Naive B cell (primary cell): ENCODE measurements around the gene LMO7. TPM values are rescaled to one million over a fixed set of nuclear protein-coding genes. Genes with fewer than 3 reads are reported as not detected.
"Not testable (repeated sequence)": the region's sequence is repeated elsewhere in the genome, so short reads cannot be mapped to it uniquely, and the experiment has no call there.

Experiments
- ATAC-seq, 2 donors: fragments of 150-1000 bp; cut with Tn5 transposase; 2 replicates each; pipeline ENCODE4 v1.10.0; 2021; ENCODE audit warnings: low read depth in 2 of 2, mild to moderate bottlenecking in 2 of 2, moderate library complexity in 2 of 2
- DNase-seq: peaks from one replicate; pipeline ENCODE4 v3.0.0; 2022
- H3K27ac Mint-ChIP-seq, 6 donors: one replicate each; pipeline ENCODE4 v1.8.0; 2020 to 2022; ENCODE audit warnings: mild to moderate bottlenecking in 6 of 6, mixed read lengths in 6 of 6, moderate library complexity in 5 of 6, inconsistent platforms in 2 of 6
- H3K27me3 Mint-ChIP-seq, 3 donors: one replicate each; pipeline ENCODE4 v1.8.0; 2021 to 2022; ENCODE audit warnings: mixed read lengths in 3 of 3, mild to moderate bottlenecking in 1 of 3
- H3K36me3 Mint-ChIP-seq, 2 donors: one replicate each; pipeline ENCODE4 v1.8.0; 2020 to 2022; ENCODE audit warnings: mixed read lengths in 2 of 2, inconsistent platforms in 1 of 2, mild to moderate bottlenecking in 1 of 2
- H3K4me1 Mint-ChIP-seq, 3 donors: one replicate each; pipeline ENCODE4 v1.8.0; 2020 to 2022; ENCODE audit warnings: mixed read lengths in 3 of 3, inconsistent platforms in 1 of 3, mild to moderate bottlenecking in 1 of 3, moderate library complexity in 1 of 3
- H3K4me3 Mint-ChIP-seq, 8 donors: one replicate each; pipeline ENCODE4 v1.8.0; 2020 to 2022; ENCODE audit warnings: mild to moderate bottlenecking in 8 of 8, mixed read lengths in 8 of 8, moderate library complexity in 8 of 8, inconsistent platforms in 2 of 8
- H3K9me3 Mint-ChIP-seq, 7 donors: one replicate each; pipeline ENCODE4 v1.8.0; 2020 to 2022; ENCODE audit warnings: mixed read lengths in 7 of 7, mild to moderate bottlenecking in 5 of 7, inconsistent platforms in 2 of 7, moderate library complexity in 1 of 7
- polyA plus RNA-seq, 6 donors: library from polyadenylated mRNA; unstranded; fragments of 300-500 nt; fragmentation: Illumina TruSeq; gene quantifications; one replicate each; pipeline ENCODE4 v1.2.3, GENCODE V29; 2021; ENCODE audit warnings: low read depth in 6 of 6

LMO7 gene
- polyA plus RNA-seq, 6 donors from 2014 or later: 6.8 to 9.6 (median 9.4) TPM; not detected in 1

- ATAC-seq: no peak
- Mint-ChIP-seq H3K9me3 (peaks cover 0 to 3% (median 0%) of the 10 kb centered on the region in 7 donors), H3K27ac (peak overlapping the region in 1 of 6 donors; percentile 3), H3K4me1 (peaks cover 0 to 11% (median 4%) of the 10 kb centered on the region in 3 donors), H3K4me3 (no peak overlapping the region), H3K27me3 (no peaks in the 10 kb centered on the region), H3K36me3 (peaks cover 6 to 9% of the 10 kb centered on the region in 2 donors)
- DNase-seq: no peak
These were observed 20.4 kb downstream of the LMO7 start for GRCh38 chr13:75656425-75656989.

DNA sequence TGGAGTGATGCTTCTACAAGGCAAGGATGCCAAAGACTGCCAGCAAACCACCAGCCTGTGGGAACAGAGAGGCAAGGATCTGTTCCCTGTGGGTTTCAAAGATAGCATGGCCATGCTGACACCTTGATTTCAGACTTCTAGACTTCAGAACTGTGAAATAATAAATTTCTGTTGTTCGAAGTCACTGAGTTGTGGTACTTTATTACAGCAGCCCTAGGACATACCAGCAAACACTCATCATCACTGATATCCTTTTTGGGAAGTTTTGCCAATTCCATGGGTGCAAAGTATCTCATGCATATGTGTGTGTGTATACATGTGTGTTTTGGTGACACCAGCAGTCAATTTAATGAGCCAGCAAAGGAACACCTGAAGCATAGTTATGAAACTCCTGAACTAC, 21.0 kb downstream of the LMO7 start:
- no peak overlapping the region for H3K27ac Mint-ChIP-seq
- no peaks in the 10 kb centered on the region for H3K27me3 Mint-ChIP-seq
- H3K4me3 Mint-ChIP-seq: no peak overlapping the region
- peaks cover 6 to 9% of the 10 kb centered on the region in 2 donors for H3K36me3 Mint-ChIP-seq
- ATAC-seq: no peak
- no peak for DNase-seq
- H3K9me3 Mint-ChIP-seq: peaks cover 0 to 3% (median 0%) of the 10 kb centered on the region in 7 donors
- peaks cover 0 to 8% (median 4%) of the 10 kb centered on the region in 3 donors for H3K4me1 Mint-ChIP-seq

DNA sequence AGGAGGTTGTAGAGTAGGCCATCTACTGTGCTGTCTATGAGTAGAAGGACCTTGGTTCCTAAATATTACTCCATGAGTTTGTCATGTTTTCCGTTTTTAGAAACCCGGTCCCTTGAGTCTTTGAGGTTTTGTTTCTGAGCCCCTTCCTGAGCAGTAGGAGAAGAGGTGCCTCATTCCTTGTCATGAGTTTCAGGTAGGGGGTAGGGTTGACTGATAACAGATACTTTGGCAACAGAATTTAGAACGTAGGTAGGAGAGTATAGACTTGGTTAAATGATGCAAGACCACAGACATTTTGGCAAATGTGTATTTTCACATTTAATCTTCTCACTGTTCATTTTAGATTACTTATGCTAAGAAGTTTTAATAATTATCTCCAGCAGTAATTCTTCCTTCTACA, 24.6 kb downstream of the LMO7 start:
- Mint-ChIP-seq H3K36me3 (peaks cover 9 to 13% of the 10 kb centered on the region in 2 donors), H3K27me3 (no peaks in the 10 kb centered on the region), H3K9me3 (peaks cover 0 to 4% (median 2%) of the 10 kb centered on the region in 7 donors), H3K27ac (no peak overlapping the region), H3K4me1 (peaks cover 0 to 5% (median 0%) of the 10 kb centered on the region in 3 donors), H3K4me3 (no peak overlapping the region)
- DNase-seq (no peak), ATAC-seq (no peak)

DNA sequence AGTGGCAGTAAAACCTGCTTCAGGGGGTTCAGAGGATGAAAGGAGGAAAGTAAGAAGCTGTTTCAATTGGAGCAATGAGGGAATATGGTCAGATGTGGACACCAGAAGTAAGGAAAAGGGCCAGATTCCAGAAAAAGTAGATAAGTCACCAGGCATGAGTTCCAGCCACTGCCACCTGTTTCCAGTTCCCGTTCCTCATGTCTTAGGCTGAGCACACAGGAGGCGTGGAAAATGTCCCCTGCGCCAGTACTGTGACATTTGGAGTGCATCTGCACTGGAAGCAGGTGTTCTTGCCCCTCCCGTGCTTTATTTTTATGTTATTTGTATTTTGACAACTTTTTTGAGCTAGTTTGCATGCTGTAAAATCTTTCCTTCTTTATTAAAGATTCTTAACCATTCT, 25.3 kb downstream of the LMO7 start:
- H3K36me3 Mint-ChIP-seq: peaks cover 9 to 13% of the 10 kb centered on the region in 2 donors

DNA sequence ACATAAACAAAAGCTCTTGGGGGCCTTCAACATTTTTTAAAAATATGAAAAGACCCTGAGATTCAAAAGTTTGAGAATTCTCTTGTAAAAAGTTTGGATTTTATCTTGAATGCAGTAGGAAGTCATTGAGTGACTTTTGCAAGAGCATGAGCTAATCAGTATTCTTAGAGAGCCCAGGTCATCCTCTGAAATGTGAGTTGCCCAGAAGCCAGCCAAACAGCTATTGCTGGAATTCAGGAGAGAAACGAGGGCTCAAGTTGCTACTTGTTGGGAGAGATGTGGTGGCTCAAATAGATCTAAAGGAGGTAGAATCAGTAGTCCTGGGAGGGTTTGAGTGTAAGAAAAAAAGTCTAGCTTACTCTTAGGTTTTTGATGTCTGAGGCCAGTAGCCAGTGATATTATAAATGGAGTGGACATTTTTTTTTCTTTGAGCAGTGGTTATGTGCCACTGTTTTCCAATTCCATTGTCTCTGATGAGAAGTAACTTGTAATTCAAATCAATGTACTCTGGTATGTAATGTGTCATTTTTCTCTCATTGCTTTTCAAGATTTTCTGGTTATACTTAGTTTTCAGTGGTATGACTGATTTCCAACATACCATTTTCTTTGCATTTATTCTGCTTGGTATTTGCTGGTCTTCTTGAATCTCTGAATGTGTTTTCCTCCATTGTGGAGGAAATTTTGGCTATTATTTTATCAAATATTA, 30.7 kb downstream of the LMO7 start:
- Mint-ChIP-seq H3K9me3 (peaks cover 0 to 4% (median 0%) of the 10 kb centered on the region in 7 donors), H3K4me3 (no peak overlapping the region), H3K27ac (no peak overlapping the region), H3K27me3 (no peaks in the 10 kb centered on the region), H3K36me3 (peaks cover 0 to 13% of the 10 kb centered on the region in 2 donors), H3K4me1 (peaks cover 0 to 3% (median 0%) of the 10 kb centered on the region in 3 donors)
- ATAC-seq (no peak), DNase-seq (no peak)

More for the DNA sequence above, 25.3 kb downstream of the LMO7 start:
- H3K27me3 Mint-ChIP-seq: no peaks in the 10 kb centered on the region
- H3K27ac Mint-ChIP-seq: no peak overlapping the region
- DNase-seq (no peak), ATAC-seq (no peak)
- H3K4me1 Mint-ChIP-seq: peaks cover 0 to 5% (median 0%) of the 10 kb centered on the region in 3 donors
- peaks cover 0 to 4% (median 2%) of the 10 kb centered on the region in 7 donors for H3K9me3 Mint-ChIP-seq
- H3K4me3 Mint-ChIP-seq: no peak overlapping the region

DNA sequence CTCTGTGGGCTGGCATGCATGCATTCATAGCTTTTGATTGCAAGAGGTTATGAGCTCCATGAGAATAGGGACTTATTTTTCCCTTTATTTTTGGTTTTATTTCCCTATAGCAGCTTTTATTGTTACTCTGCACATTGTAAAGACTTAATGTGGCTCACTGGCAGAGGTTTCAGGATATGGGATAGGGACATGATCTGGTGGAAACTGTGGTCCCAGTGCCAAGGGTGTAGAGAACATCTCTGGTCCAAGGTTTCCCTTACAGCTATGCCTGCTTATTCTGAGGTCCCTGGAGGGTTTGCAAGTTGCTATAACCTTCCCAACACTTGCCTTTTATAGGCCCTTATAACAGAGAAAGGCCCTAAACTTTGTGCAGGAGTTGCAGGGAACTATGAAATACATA, 33.6 kb downstream of the LMO7 start:
- DNase-seq (no peak), ATAC-seq (no peak)
- Mint-ChIP-seq H3K27ac (no peak overlapping the region), H3K27me3 (no peaks in the 10 kb centered on the region), H3K4me1 (peaks cover 0 to 3% (median 0%) of the 10 kb centered on the region in 3 donors), H3K9me3 (no peaks in the 10 kb centered on the region), H3K4me3 (no peak overlapping the region), H3K36me3 (peaks cover 0 to 13% of the 10 kb centered on the region in 2 donors)

- H3K9me3 Mint-ChIP-seq: no peaks in the 10 kb centered on the region
- no peak overlapping the region for H3K27ac Mint-ChIP-seq
- peaks cover 0 to 12% of the 10 kb centered on the region in 2 donors for H3K36me3 Mint-ChIP-seq
- no peak for DNase-seq
- H3K27me3 Mint-ChIP-seq: no peaks in the 10 kb centered on the region
- peaks cover 0 to 3% (median 0%) of the 10 kb centered on the region in 3 donors for H3K4me1 Mint-ChIP-seq
- no peak overlapping the region for H3K4me3 Mint-ChIP-seq
- ATAC-seq: no peak
These were observed 34.4 kb downstream of the LMO7 start for GRCh38 chr13:75670496-75670895.

GRCh38 chr13:75675421-75675820, 39.3 kb downstream of the LMO7 start:
- Mint-ChIP-seq H3K4me1 (no peaks in the 10 kb centered on the region), H3K9me3 (peaks cover 0 to 8% (median 2%) of the 10 kb centered on the region in 7 donors), H3K27ac (peak overlapping the region in 1 of 6 donors; percentile 28), H3K36me3 (peaks cover 0 to 7% of the 10 kb centered on the region in 2 donors), H3K4me3 (no peak overlapping the region), H3K27me3 (no peaks in the 10 kb centered on the region)
- DNase-seq (no peak), ATAC-seq (no peak)

DNA sequence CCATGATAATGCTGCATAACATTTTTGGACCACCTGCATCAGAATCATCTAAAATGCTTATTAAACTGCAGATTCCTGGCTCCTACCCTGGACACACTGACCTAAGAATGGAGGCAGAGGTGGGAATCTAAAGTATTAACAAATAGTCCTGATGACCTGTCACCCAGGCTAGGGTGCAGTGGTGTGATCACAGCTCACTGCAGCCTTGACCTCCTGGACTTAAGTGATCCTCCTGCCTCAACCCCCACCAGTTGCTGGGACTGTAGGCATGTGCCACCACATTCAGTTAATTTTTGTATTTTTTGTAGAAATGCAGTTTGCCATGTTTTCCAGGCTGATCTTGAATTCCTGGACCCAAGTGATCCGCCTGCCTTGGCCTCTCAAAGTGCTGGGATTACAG, 43.3 kb downstream of the LMO7 start:
- peaks cover 0 to 8% (median 2%) of the 10 kb centered on the region in 7 donors for H3K9me3 Mint-ChIP-seq
- ATAC-seq: no peak
- H3K27ac Mint-ChIP-seq: no peak overlapping the region
- H3K4me1 Mint-ChIP-seq: no peaks in the 10 kb centered on the region
- H3K4me3 Mint-ChIP-seq: no peak overlapping the region
- no peaks in the 10 kb centered on the region for H3K27me3 Mint-ChIP-seq
- no peaks in the 10 kb centered on the region for H3K36me3 Mint-ChIP-seq
- DNase-seq: no peak

DNA sequence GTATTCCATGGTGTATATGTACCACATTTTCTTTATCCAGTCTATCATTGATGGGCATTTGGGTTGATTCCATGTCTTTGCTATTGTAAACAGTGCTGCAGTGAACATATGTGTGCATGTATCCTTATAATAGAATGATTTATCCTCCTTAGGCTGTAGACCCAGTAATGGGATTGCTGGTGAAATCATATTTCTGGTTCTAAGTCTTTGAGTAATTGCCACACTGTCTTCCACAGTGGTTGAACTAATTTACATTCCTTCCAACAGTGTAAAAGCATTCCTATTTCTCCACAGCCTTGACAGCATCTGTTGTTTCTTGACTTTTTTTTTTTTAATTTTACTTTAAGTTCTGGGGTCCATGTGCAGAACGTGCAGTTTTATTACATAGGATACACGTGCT, 44.1 kb downstream of the LMO7 start:
- H3K36me3 Mint-ChIP-seq, DNase-seq, H3K9me3 Mint-ChIP-seq: not testable (repeated sequence)

DNA sequence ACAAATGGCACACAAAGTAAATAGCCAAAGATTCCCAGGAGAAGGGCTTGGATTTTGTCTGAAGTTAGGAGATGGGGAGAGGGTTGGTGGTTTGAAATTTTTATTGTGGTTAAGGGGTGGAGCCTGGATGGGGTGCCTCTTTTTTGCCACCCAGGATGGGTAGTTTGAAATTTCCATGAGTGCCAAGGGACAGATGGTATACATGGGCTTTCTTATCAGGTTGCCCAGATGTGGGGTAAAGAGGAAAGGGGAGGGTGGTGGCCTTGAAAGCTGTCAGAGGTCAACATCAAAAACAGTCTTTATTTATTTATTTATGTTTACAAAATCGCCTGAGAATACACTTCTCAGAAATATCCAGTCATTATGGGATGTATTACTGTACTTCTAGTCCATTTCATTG, 46.2 kb downstream of the LMO7 start:
- no peak for DNase-seq
- no peak for ATAC-seq
- Mint-ChIP-seq H3K27me3 (no peaks in the 10 kb centered on the region), H3K36me3 (no peaks in the 10 kb centered on the region), H3K4me3 (no peak overlapping the region), H3K9me3 (peaks cover 0 to 8% (median 2%) of the 10 kb centered on the region in 7 donors), H3K27ac (no peak overlapping the region), H3K4me1 (no peaks in the 10 kb centered on the region)

More for the DNA sequence above, 44.1 kb downstream of the LMO7 start:
- H3K27ac Mint-ChIP-seq: peak overlapping the region in 2 of 6 donors; percentile 31 to 86
- not testable (repeated sequence) for ATAC-seq, H3K27me3 Mint-ChIP-seq, H3K4me3 Mint-ChIP-seq, H3K4me1 Mint-ChIP-seq

DNA sequence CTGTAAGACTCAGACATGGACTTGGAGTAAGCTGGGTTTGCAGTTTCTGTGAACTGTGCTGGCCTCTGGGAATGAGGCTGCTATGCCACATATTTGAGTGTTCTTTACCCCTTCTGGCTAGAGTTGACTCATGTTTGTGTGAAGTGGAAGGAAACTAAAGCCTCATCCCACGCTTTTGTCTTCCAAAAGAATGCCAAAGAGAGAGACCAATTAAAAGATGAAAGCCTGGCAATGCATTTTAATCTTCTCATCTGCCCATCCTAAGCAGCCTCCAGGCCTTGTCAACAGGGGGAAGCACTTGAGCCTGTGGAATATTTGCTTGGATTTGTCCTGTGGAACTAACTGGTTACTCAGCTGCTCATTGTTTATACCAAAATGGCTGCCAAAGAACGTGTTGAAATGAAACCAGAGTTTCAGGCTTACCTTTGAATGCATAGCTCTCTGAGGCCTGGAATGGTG, 49.1 kb downstream of the LMO7 start:
- no peak for ATAC-seq
- H3K36me3 Mint-ChIP-seq: no peaks in the 10 kb centered on the region
- no peak overlapping the region for H3K4me3 Mint-ChIP-seq
- no peaks in the 10 kb centered on the region for H3K27me3 Mint-ChIP-seq
- peaks cover 0 to 2% (median 0%) of the 10 kb centered on the region in 7 donors for H3K9me3 Mint-ChIP-seq
- no peak for DNase-seq
- H3K27ac Mint-ChIP-seq: no peak overlapping the region
- H3K4me1 Mint-ChIP-seq: no peaks in the 10 kb centered on the region

GRCh38 chr13:75687150-75687763, 51.1 kb downstream of the LMO7 start:
- DNase-seq: no peak
- H3K9me3 Mint-ChIP-seq: no peaks in the 10 kb centered on the region
- no peak overlapping the region for H3K27ac Mint-ChIP-seq
- ATAC-seq: no peak
- no peaks in the 10 kb centered on the region for H3K36me3 Mint-ChIP-seq
- no peaks in the 10 kb centered on the region for H3K4me1 Mint-ChIP-seq
- no peaks in the 10 kb centered on the region for H3K27me3 Mint-ChIP-seq
- H3K4me3 Mint-ChIP-seq: no peak overlapping the region

- DNase-seq (no peak), ATAC-seq (no peak)
- no peaks in the 10 kb centered on the region for H3K9me3 Mint-ChIP-seq
- no peak overlapping the region for H3K4me3 Mint-ChIP-seq
- H3K27ac Mint-ChIP-seq: peak overlapping the region in 1 of 6 donors; percentile 25
- H3K4me1 Mint-ChIP-seq: no peaks in the 10 kb centered on the region
- no peaks in the 10 kb centered on the region for H3K36me3 Mint-ChIP-seq
- H3K27me3 Mint-ChIP-seq: no peaks in the 10 kb centered on the region
These were observed 53.6 kb downstream of the LMO7 start for GRCh38 chr13:75689686-75690085.
